Activated naive CD4-positive, alpha-beta T cell treated with anti-CD3 and anti-CD28 coated beads, Interleukin-2, amount 50 U/mL, for 16 hours (primary cell): ENCODE results near the gene TNFRSF14.
"Not testable (repeated sequence)": the region's sequence is repeated elsewhere in the genome, so short reads cannot be mapped to it uniquely, and the experiment has no call there.

ENCODE experiments used
- DNase-seq: peaks from one replicate; pipeline ENCODE4 v3.0.0-alpha.2; 2020

TNFRSF14 gene

GRCh38 chr1:2569060-2569459, 12.9 kb downstream of the TNFRSF14 start:
- no peak for DNase-seq

- DNase-seq = not testable (repeated sequence)
Observed at GRCh38 chr1:2569703-2570102, 13.5 kb downstream of the TNFRSF14 start.

- DNase-seq = no peak
Observed at GRCh38 chr1:2570332-2570731, 14.2 kb downstream of the TNFRSF14 start.

GRCh38 chr1:2571348-2571747, 15.2 kb downstream of the TNFRSF14 start:
- DNase-seq = no peak

GRCh38 chr1:2573250-2573920, 17.2 kb downstream of the TNFRSF14 start:
- no peak for DNase-seq

GRCh38 chr1:2574350-2574749, 18.2 kb downstream of the TNFRSF14 start:
- no peak for DNase-seq

- DNase-seq = no peak
Observed at GRCh38 chr1:2575801-2576663, 19.9 kb downstream of the TNFRSF14 start.

GRCh38 chr1:2577565-2578075, 21.4 kb downstream of the TNFRSF14 start:
- DNase-seq = peak; percentile 52

GRCh38 chr1:2578758-2579118, 22.6 kb downstream of the TNFRSF14 start:
- no peak for DNase-seq

- DNase-seq = no peak
Observed at GRCh38 chr1:2580691-2581090, 24.5 kb downstream of the TNFRSF14 start.

- no peak for DNase-seq
Observed at GRCh38 chr1:2582391-2582790, 26.2 kb downstream of the TNFRSF14 start.

GRCh38 chr1:2583331-2583791, 27.2 kb downstream of the TNFRSF14 start:
- no peak for DNase-seq

GRCh38 chr1:2583871-2584351, 27.7 kb downstream of the TNFRSF14 start:
- DNase-seq = peak; percentile 34

GRCh38 chr1:2584686-2585317, 28.6 kb downstream of the TNFRSF14 start:
- no peak for DNase-seq

- peak; percentile 61 for DNase-seq
Observed at GRCh38 chr1:2585318-2586092, 29.3 kb downstream of the TNFRSF14 start.

- DNase-seq = peak; percentile 97
Observed at GRCh38 chr1:2586154-2587070, 30.2 kb downstream of the TNFRSF14 start, which contains the start of gene PRXL2B. Gene PRXL2B, plus strand, starts transcription at chr1:2586777. Its CDS starts 109 bp downstream, at chr1:2586886.

- peak; percentile 40 for DNase-seq
Observed at GRCh38 chr1:2587071-2587859, 31.1 kb downstream of the TNFRSF14 start.

- no peak for DNase-seq
Observed at GRCh38 chr1:2587860-2588571, 31.8 kb downstream of the TNFRSF14 start.

- DNase-seq = no peak
Observed at GRCh38 chr1:2588661-2589430, 32.7 kb downstream of the TNFRSF14 start.
